Non-pigmented ciliary epithelial cell (primary cell): ENCODE data around the gene SYTL3.
"Not testable (repeated sequence)": the region's sequence is repeated elsewhere in the genome, so short reads cannot be mapped to it uniquely, and the experiment has no call there.

Experiments
- DNase-seq: peaks from one replicate; pipeline ENCODE4 v3.0.0-alpha.2; 2010; ENCODE audit warnings: low read depth

The SYTL3 gene

GRCh38 chr6:158649289-158650143, at the start of gene SYTL3:
SYTL3 (plus strand) TSS chr6:158650054; CDS start chr6:158663269, 13,215 bp downstream.
- no peak for DNase-seq

GRCh38 chr6:158603261-158604047, 46.4 kb upstream of the SYTL3 start:
- no peak for DNase-seq

- DNase-seq = no peak
Observed at GRCh38 chr6:158604048-158604406, 45.8 kb upstream of the SYTL3 start.

- peak; percentile 27 for DNase-seq
Observed at GRCh38 chr6:158605266-158605878, 44.5 kb upstream of the SYTL3 start.

- DNase-seq = not testable (repeated sequence)
Observed at GRCh38 chr6:158606011-158606410, 43.8 kb upstream of the SYTL3 start.

- DNase-seq = no peak
Observed at GRCh38 chr6:158606935-158607334, 42.9 kb upstream of the SYTL3 start.

GRCh38 chr6:158607411-158608170, 42.3 kb upstream of the SYTL3 start:
- no peak for DNase-seq

- DNase-seq = no peak
Observed at GRCh38 chr6:158608221-158608620, 41.6 kb upstream of the SYTL3 start.

GRCh38 chr6:158609455-158610155, 40.2 kb upstream of the SYTL3 start:
- no peak for DNase-seq

- DNase-seq = no peak
Observed at GRCh38 chr6:158610319-158610968, 39.4 kb upstream of the SYTL3 start.

GRCh38 chr6:158611039-158611438, 38.8 kb upstream of the SYTL3 start:
- DNase-seq = no peak

GRCh38 chr6:158611541-158612370, 38.1 kb upstream of the SYTL3 start:
- no peak for DNase-seq

GRCh38 chr6:158614606-158615005, 35.2 kb upstream of the SYTL3 start:
- not testable (repeated sequence) for DNase-seq

- DNase-seq = not testable (repeated sequence)
Observed at GRCh38 chr6:158618289-158618688, 31.6 kb upstream of the SYTL3 start.

- DNase-seq = no peak
Observed at GRCh38 chr6:158619922-158620801, 29.7 kb upstream of the SYTL3 start.

- DNase-seq = no peak
Observed at GRCh38 chr6:158620963-158621693, 28.7 kb upstream of the SYTL3 start.

- DNase-seq = no peak
Observed at GRCh38 chr6:158621694-158622544, 27.9 kb upstream of the SYTL3 start.
